ENCODE data around the gene GPAT2. TPM values are rescaled to one million over a fixed set of nuclear protein-coding genes. Genes with fewer than 3 reads are reported as not detected.
A peak's percentile ranks its signal among the peaks of the same experiment; 100 is the strongest.
"Not testable (repeated sequence)": the region's sequence is repeated elsewhere in the genome, so short reads cannot be mapped to it uniquely, and the experiment has no call there.

Gene GPAT2
- total RNA-seq, 4 donors from 2014 or later, result 0.38 to 3.6 (median 1.4) TPM

DNA sequence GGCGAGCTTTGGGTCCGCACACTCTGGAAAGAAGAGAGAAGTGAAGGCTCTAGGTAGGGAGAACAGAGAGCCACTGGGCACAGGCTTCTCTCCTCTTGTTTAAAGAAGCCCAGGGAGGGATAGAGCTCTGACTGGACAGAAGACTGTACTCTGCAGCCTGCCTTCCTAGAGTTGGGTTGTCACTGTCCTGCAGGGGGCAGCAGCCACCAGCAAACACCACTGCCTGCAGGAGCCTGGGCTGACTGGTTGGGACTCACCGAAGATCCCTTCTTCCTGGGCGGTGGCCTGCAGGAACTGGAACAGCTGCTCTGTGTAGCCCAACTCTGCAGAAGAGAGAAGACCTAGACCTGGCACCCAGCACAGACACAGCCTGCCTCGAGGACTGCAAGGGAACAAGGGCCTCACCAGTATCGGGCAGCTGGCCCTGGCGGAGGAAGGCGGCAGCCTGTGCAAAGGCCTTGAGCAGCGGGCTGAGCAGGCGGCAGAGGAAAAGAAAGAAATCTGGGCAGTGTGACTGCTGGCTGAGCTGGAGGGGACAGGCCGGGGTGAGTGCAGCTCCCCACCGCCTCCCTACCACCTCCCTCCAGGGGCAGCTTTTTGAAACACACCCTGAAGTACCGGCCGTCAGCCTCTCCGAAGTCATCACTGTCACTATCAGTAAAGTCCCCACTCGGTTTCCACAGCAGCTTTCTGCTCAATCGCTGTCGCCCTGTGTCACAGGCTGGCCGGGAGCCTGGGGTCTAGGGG, 11.8 kb downstream of the GPAT2 start:
- TF ChIP-seq, protein P1, sequence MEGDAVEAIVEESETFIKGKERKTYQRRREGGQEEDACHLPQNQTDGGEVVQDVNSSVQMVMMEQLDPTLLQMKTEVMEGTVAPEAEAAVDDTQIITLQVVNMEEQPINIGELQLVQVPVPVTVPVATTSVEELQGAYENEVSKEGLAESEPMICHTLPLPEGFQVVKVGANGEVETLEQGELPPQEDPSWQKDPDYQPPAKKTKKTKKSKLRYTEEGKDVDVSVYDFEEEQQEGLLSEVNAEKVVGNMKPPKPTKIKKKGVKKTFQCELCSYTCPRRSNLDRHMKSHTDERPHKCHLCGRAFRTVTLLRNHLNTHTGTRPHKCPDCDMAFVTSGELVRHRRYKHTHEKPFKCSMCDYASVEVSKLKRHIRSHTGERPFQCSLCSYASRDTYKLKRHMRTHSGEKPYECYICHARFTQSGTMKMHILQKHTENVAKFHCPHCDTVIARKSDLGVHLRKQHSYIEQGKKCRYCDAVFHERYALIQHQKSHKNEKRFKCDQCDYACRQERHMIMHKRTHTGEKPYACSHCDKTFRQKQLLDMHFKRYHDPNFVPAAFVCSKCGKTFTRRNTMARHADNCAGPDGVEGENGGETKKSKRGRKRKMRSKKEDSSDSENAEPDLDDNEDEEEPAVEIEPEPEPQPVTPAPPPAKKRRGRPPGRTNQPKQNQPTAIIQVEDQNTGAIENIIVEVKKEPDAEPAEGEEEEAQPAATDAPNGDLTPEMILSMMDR (IDR thresholded peaks at IDR 0.05), result peak in 1 of 3 donors; percentile 79
- WGBS, 2 donors, result 66 to 71% methylated on average over 12 to 13 of the region's 19 CpGs
- DNase-seq (ENCODE audit: low spot score in 2 of 2), result peak; percentile 81 to 96
- H3K4me3 ChIP-seq (ENCODE audit: low read depth, poor library complexity, severe bottlenecking); intact Hi-C loops (cut with DNase I; ENCODE audit: low total_unique reads): not testable (repeated sequence)

DNA sequence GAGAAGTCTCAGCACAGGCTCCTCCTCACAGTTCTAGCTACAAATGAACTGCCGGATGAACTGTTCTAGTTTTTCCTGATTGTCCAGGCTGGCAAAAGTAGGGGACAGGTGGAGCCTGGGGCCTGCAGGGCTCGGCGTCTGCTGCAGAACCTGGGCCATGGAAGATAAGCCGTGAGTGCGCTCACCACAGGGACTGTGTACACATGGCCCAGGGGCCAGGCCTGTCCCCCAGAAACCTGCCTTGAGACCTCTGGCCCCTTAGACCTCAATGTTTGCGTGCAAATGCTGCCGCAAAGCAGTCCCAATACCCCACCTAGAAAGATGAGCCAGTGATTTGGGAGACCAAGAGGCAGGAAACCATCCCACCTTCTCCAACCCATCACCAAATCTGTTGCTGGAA, 12.6 kb downstream of the GPAT2 start:
- WGBS, 2 donors, result 83 to 85% methylated on average over 5 to 7 of the region's 7 CpGs
- intact Hi-C loops (cut with DNase I; ENCODE audit: low total_unique reads); H3K4me3 ChIP-seq (ENCODE audit: low read depth, poor library complexity, severe bottlenecking); DNase-seq (ENCODE audit: low spot score in 2 of 2): not testable (repeated sequence)

DNA sequence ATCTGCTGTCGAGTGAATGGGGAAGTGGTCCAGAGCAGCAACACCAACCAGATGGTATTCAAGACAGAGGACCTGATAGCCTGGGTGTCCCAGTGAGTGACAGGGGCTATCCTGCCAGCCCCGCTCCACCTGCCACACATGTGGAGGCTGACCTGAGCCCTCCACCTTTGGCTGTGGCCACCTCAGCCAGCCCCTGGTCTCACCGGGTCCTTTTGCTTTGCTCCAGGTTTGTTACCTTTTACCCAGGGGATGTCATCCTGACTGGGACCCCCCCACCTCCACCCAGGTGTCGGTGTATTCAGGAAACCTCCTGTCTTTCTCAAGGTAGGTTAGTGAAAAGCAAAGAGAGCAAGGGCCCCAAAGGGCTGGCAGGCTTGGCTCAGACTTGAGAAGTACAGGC, 13.6 kb downstream of the GPAT2 start:
- peak in 1 of 2 donors; percentile 77 for DNase-seq (ENCODE audit: low spot score in 2 of 2)
- 81 to 92% methylated on average over 4 of the region's 4 CpGs for whole genome bisulfite sequencing, 2 donors
- intact Hi-C loops (cut with DNase I; ENCODE audit: low total_unique reads); H3K4me3 ChIP-seq (ENCODE audit: low read depth, poor library complexity, severe bottlenecking): not testable (repeated sequence)

DNA sequence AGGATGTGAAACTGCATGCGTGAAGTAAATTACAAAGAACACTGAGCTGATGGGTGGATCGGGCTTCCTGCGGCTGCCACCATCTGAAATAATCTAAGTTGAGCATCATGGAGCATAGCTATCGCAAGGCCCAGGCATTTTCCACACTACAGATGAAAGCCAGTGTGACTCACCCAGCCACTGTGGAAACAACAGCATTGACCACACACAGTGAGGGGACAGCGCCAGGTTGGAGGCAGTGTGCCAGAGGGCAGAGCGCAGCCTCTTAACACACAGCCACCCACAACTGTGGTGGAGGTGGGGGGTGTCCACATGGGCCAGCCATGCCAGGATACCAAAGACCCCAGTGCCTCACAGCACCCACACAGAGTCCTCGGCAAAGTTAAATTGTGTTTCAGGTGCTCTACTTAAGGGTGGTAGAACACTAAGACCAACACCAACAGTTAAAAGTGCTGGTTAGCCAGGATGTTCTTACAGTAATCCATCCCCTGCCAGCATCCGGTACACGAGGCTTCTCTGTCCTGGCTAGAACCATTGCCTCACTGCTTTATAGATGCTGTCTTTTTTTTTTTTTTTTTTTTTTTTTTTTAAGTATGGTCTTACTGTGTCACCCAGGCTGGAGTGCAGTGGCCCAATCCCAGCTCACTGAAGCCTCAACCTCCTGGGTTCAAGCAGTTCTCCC, 14.7 kb downstream of the GPAT2 start:
- 72 to 78% methylated on average over 6 of the region's 9 CpGs for WGBS, 2 donors
- intact Hi-C loops (cut with DNase I; ENCODE audit: low total_unique reads); DNase-seq (ENCODE audit: low spot score in 2 of 2): not testable (repeated sequence)

DNA sequence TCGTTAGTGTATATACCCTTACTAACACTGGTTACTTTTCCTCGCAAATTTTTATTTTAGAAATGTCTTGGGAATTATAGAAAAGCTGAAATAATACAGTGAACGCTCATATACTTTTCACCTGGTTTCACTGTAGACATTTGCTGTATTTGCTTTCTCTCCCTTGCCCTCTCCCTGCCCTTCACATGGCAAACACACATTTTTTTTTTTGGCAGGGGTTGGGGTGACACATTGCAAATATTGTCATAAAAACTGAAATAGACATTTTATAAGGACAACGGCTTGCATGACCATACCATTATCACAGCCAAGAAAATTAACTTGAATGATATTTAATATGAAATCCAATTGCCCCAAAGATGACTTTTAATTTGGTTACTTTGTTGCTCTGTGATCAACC, 18.4 kb downstream of the GPAT2 start:
- 78 to 88% methylated on average over 4 of the region's 4 CpGs for WGBS, 2 donors
- H3K4me3 ChIP-seq (ENCODE audit: low read depth, poor library complexity, severe bottlenecking); intact Hi-C loops (cut with DNase I; ENCODE audit: low total_unique reads); DNase-seq (ENCODE audit: low spot score in 2 of 2): not testable (repeated sequence)

More for the DNA sequence above, 14.7 kb downstream of the GPAT2 start:
- H3K4me3 ChIP-seq (ENCODE audit: low read depth, poor library complexity, severe bottlenecking), result not testable (repeated sequence)

DNA sequence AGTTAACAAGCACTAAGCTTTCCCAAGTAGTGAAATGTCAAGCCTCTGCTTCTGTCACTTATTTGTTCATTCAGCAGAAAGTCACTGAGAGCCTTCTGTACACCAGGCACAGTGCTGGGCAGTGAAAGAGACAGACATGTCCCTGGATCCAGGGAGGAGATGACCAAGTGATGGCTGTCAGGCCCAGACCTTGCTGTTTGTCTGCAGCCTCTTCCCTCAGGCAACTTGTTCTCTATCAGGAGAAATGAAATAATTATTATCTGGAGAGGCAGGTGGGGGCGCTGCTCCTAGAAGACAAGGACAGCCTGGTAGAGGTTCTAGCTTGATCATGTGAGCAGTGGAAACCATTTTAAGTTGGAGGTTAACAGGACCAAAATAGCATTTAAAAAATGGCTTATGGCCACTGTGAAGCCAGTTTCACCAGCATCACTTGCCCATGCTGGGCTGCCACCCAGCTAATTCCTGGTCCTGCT, 21.9 kb downstream of the GPAT2 start:
- 61 to 77% methylated on average over 1 of the region's 1 CpG for WGBS, 2 donors
- intact Hi-C loops (cut with DNase I; ENCODE audit: low total_unique reads); DNase-seq (ENCODE audit: low spot score in 2 of 2): not testable (repeated sequence)

DNA sequence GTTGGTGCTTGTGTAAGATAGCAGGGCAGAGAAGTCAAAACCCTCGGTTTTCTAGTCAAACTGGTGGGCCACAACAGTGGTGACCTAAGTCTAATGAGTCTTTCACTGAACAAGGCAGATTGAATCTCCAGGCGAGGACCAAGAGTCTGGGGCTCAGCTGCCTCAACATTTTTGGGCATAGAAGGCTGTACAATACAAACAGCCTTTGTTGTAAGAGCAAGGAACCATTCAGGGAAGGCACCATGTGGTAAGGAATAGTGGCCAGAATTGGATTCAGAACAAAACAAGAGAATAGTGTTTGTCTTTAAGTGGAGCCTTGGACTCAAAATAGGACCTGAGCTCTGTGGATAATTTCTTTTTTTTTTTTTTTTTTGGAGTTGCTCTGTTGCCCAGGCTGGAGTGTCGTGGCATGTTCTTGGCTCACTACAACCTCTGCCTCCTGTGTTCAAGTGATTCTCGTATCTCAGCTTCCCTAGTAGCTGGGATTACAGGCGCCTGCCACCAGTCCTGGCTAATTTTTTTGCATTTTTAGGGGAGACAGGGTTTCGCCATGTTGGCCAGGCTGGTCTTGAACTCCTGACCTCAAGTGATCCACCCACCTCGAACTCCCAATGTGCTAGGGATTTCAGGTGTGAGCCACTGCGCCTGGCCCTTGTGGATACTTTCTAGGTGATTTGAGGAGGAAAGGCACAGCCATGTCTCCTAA, 22.5 kb downstream of the GPAT2 start:
- 71 to 73% methylated on average over 8 of the region's 8 CpGs for WGBS, 2 donors
- H3K4me3 ChIP-seq (ENCODE audit: low read depth, poor library complexity, severe bottlenecking); DNase-seq (ENCODE audit: low spot score in 2 of 2); intact Hi-C loops (cut with DNase I; ENCODE audit: low total_unique reads): not testable (repeated sequence)

More for the DNA sequence above, 21.9 kb downstream of the GPAT2 start:
- not testable (repeated sequence) for H3K4me3 ChIP-seq (ENCODE audit: low read depth, poor library complexity, severe bottlenecking)

DNA sequence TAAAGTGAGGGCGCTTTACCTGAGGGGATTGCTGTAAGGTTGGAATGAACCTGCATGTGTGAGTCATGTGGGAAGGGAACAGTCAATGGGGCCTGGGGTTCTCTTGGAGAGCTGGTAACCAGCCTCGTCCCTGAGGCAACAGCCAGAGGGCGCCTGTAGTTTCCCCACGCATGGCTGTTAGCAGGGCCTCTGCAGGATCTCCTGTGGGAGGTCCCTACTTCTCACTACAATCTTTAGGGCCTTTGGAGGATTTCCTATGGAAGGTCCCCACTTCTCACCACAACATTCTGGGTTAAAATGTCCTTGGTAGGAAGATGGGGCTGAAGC, 23.6 kb downstream of the GPAT2 start:
- 28 to 48% methylated on average over 4 of the region's 4 CpGs for WGBS, 2 donors
- H3K4me3 ChIP-seq (ENCODE audit: low read depth, poor library complexity, severe bottlenecking); DNase-seq (ENCODE audit: low spot score in 2 of 2); intact Hi-C loops (cut with DNase I; ENCODE audit: low total_unique reads): not testable (repeated sequence)

DNA sequence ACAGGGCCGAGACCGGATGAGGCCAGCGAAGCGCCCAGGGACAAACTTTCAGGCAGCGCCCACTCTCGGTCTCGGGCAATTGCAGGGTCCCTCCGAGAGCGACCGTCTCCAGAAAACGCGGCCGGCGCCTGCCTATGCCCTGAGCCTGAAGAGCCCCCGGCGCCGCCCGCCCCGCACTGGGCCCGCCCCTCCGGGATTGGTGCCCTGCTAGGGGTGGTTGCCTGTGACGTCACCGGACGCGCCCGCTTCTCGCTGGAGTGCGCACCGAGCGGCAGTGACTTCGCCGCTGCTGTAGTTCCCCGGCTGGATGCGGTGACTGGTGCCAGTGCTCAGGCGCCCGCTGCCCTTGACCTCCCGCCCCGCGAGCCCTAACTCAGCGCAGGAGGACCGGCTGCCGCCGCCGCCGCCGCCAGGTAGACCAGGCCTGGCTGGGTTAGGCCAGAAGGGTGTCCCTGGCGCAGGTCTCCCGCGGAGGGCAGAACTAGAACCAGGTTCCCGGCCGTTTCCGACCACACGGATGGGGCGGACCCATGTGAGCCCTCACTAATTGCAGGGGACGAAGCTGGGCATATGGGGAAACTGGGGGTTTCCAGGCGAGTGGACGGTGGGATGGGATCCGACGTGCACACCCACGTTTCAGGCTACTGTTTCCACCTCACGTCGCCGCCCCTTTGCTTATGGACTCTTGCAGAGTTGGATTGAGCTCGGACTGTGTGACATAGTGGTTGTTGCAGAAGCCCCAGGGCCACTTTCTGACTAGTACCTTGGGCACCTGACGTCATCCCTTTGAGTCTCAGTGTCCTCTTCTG, 24.2 kb downstream of the GPAT2 start:
- H3K4me3 ChIP-seq (ENCODE audit: low read depth, poor library complexity, severe bottlenecking), result peak overlapping the region; percentile 17
- DNase-seq (ENCODE audit: low spot score in 2 of 2), result peak; percentile 95 to 99
- intact Hi-C loops (cut with DNase I; ENCODE audit: low total_unique reads), result not testable (repeated sequence)
- 0% methylated on average over 3 to 10 of the region's 65 CpGs for whole genome bisulfite sequencing, 2 donors

DNA sequence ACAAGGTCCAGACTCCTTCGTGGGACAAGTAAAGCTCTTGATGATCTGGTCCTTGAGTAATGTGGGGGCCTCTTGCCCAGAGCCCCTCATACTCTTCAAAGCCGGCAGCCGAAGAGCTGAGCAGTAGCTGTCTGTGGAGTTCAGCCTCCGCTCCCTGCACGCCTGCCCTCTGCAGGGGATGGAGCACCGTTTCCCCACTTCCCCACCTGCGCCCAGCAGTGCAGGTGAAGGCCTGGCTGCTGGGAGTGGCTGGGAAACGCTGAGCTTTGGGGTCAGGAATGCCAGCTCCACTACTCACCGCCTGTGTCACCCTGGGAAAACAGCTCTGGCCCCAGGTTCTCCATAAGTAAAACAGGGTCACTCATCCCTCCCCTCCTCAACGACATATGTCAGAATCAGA, 24.9 kb downstream of the GPAT2 start:
- WGBS, 2 donors, result 6 to 21% methylated on average over 8 to 9 of the region's 10 CpGs
- peak overlapping the region; percentile 17 for H3K4me3 ChIP-seq (ENCODE audit: low read depth, poor library complexity, severe bottlenecking)
- DNase-seq (ENCODE audit: low spot score in 2 of 2); intact Hi-C loops (cut with DNase I; ENCODE audit: low total_unique reads): not testable (repeated sequence)

DNA sequence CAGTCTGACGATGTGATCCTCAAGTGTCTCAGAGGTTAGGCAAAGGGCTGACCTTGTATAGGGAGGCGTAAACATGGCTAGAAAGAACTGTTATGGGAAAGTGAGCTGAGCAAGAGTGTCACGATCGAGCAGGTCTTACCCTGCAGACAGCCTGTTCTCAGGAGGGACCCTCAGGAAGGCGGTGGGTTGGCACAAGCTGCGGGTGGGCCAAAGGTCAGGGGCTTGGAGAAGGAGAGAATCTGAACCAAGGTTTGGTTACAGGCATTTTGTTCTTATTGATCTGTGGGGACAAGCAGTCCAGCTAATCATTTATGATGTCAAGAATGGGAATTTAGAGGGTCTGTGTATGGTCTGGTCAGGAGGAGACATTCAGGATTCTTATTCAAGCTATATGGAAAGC, 26.7 kb downstream of the GPAT2 start:
- intact Hi-C loops (cut with DNase I; ENCODE audit: low total_unique reads); DNase-seq (ENCODE audit: low spot score in 2 of 2); H3K4me3 ChIP-seq (ENCODE audit: low read depth, poor library complexity, severe bottlenecking): not testable (repeated sequence)
- WGBS, 2 donors, result 85 to 87% methylated on average over 6 of the region's 6 CpGs

DNA sequence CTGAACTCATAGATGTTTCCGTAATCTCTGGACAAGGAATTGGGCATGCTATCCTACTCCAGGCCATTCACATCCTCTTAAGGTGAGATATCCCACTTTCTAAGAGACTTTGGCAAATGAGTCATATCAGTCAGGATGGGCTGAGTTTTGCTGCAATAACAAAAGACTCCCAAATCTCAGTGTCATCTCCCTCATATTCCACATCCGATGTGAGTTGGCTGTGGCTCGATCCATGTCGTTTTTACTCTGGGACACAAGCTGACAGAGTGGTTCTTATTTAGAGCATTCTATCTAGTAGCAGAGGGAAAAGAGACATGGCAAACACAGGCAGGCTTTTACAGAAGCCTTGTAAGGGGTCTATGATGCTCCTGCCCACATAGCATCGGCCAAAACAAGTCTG, 28.5 kb downstream of the GPAT2 start:
- WGBS, 2 donors, result 84 to 92% methylated on average over 5 of the region's 5 CpGs
- H3K4me3 ChIP-seq (ENCODE audit: low read depth, poor library complexity, severe bottlenecking); intact Hi-C loops (cut with DNase I; ENCODE audit: low total_unique reads); DNase-seq (ENCODE audit: low spot score in 2 of 2): not testable (repeated sequence)

Data from lower leg skin (tissue), 4 donors.